Thyroid gland (tissue), 4 donors: ENCODE results near the gene TRAIP. TPM values are rescaled to one million over a fixed set of nuclear protein-coding genes. Genes with fewer than 3 reads are reported as not detected.
"Not testable (repeated sequence)": the region's sequence is repeated elsewhere in the genome, so short reads cannot be mapped to it uniquely, and the experiment has no call there.

ENCODE experiments used
- DNase-seq, 2 donors: peaks; one replicate each; pipeline ENCODE4 v3.0.0-alpha.2; 2019
- H3K27ac ChIP-seq, 3 donors: fragments of 200-600 bp; sonication (generic); 1 replicate in 2 of 3; 2 replicates in 1 of 3; pipeline ENCODE4 v1.5.1; 2016 to 2019; ENCODE audit warnings: mild to moderate bottlenecking in 1 of 3, moderate library complexity in 1 of 3
- H3K27me3 ChIP-seq: fragments of 200-600 bp; sonication (generic); one replicate; pipeline ENCODE4 v1.5.1; 2019
- H3K36me3 ChIP-seq, 2 donors: fragments of 200-600 bp; sonication (generic); one replicate each; pipeline ENCODE4 v1.5.1; 2016 to 2019
- H3K4me1 ChIP-seq, 2 donors: fragments of 200-600 bp; sonication (generic); one replicate each; pipeline ENCODE4 v1.5.1; 2017 to 2019
- H3K4me3 ChIP-seq, 3 donors: fragments of 200-600 bp; sonication (generic); replicated peaks in 1 of 3; 1 replicate in 2 of 3; 2 replicates in 1 of 3; pipeline ENCODE4 v1.5.1; 2016; ENCODE audit warnings: mild to moderate bottlenecking in 1 of 3
- H3K9me3 ChIP-seq: fragments of 200-600 bp; sonication (generic); one replicate; pipeline ENCODE4 v1.5.1; 2017
- POLR2A ChIP-seq, 2 donors: fragments of 450-650 bp; IDR thresholded peaks; one replicate each; pipeline ENCODE4 v1.6.1; 2017; ENCODE audit warnings: antibody characterized with exemption in 2 of 2, mild to moderate bottlenecking in 2 of 2, moderate library complexity in 1 of 2
- WGBS, 2 donors: methylation state at CpG; one replicate each; pipeline ENCODE4 v1.1.5; 2017; 5-methylcytosine and 5-hydroxymethylcytosine counted together
- intact Hi-C: fragments of 100-400 bp; cut with DNase I; formaldehyde crosslinking; loops from one replicate; pipeline ENCODE4 v1.15.1; 2023
- total RNA-seq, 4 donors: library from RNA; depleted of rRNA; stranded (reverse); fragments of >200 nt; gene quantifications; one replicate each; pipeline ENCODE4 v1.2.3, GENCODE V29; 2016
- TF ChIP-seq, protein P1 (sequence below), 6 experiments: fragments of 200-600 bp in 3 of 6; fragments of 450-650 bp in 3 of 6; sonication (generic) in 3 of 6; IDR thresholded peaks; one replicate each; pipeline ENCODE4 v1.5.1; 2016 to 2019; ENCODE audit warnings: antibody characterized with exemption in 6 of 6, mild to moderate bottlenecking in 2 of 6, inconsistent platforms in 1 of 6, moderate library complexity in 1 of 6

Gene TRAIP, protein sequence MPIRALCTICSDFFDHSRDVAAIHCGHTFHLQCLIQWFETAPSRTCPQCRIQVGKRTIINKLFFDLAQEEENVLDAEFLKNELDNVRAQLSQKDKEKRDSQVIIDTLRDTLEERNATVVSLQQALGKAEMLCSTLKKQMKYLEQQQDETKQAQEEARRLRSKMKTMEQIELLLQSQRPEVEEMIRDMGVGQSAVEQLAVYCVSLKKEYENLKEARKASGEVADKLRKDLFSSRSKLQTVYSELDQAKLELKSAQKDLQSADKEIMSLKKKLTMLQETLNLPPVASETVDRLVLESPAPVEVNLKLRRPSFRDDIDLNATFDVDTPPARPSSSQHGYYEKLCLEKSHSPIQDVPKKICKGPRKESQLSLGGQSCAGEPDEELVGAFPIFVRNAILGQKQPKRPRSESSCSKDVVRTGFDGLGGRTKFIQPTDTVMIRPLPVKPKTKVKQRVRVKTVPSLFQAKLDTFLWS
- total RNA-seq: 1 to 10 TPM in 3 of 4 donors, under 1 TPM in 1; 0.73 to 7.0 (median 3.3) TPM

DNA sequence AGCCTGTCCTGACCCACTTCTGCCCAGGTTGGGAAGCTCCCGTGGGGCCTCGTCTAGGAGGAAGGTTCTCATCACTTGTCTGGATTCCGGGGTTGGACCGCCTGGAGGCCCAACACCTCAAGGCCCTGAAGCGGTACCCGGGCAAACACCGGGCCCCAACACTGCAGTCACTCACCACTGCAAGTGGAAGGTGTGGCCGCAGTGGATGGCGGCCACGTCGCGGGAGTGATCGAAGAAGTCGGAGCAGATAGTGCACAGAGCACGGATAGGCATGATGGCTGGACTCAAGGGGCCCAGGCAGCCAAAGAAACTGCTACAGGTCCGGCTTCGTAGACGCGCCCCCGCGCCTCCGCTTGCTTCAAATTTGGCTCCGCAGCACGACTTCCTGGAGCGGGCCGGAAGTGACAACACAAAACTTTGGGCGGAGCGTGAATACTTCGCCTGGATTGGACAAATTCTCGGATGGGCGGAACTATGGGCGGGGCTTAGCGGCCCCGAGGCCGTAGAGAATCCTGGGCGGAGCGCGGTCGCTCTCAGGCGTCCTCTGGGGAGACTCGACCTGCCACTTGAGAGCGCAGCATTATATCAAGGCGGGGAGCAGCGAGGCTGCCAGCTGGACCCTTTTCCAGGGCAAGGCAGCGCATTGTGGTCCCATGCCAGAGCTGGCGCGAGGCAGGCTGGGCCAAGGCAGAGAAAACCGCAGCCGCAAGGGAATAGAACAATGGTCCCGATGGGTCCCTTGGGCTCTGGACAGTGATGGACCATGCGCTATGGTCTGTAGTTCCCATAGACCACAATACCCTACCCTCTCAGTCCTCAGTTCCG, at the start of gene TRAIP:
TSS of gene TRAIP (minus strand) at position 384 of the 825 bp plus-strand sequence. CDS start at position 273, 111 bp downstream.
- peak within 1 kb of the TSS; percentile 19 to 63 (median 48) for H3K27ac ChIP-seq
- peaks cover 3 to 15% of the 10 kb centered on the region in 2 donors for H3K4me1 ChIP-seq
- DNase-seq: peak; percentile 95
- H3K36me3 ChIP-seq: no peaks in the 10 kb centered on the region
- TF ChIP-seq, protein P1, sequence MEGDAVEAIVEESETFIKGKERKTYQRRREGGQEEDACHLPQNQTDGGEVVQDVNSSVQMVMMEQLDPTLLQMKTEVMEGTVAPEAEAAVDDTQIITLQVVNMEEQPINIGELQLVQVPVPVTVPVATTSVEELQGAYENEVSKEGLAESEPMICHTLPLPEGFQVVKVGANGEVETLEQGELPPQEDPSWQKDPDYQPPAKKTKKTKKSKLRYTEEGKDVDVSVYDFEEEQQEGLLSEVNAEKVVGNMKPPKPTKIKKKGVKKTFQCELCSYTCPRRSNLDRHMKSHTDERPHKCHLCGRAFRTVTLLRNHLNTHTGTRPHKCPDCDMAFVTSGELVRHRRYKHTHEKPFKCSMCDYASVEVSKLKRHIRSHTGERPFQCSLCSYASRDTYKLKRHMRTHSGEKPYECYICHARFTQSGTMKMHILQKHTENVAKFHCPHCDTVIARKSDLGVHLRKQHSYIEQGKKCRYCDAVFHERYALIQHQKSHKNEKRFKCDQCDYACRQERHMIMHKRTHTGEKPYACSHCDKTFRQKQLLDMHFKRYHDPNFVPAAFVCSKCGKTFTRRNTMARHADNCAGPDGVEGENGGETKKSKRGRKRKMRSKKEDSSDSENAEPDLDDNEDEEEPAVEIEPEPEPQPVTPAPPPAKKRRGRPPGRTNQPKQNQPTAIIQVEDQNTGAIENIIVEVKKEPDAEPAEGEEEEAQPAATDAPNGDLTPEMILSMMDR (IDR thresholded peaks at IDR 0.05): no peak
- TF ChIP-seq POLR2A (IDR thresholded peaks at IDR 0.05): peak in 1 of 2 donors; percentile 54
- intact Hi-C loops: no loop called here
- 3 to 8% methylated on average over 20 to 46 of the region's 52 CpGs for WGBS, 2 donors
- H3K27me3 ChIP-seq: no peaks in the 10 kb centered on the region
- peak within 1 kb of the TSS in 1 of 3 donors; percentile 41 for H3K4me3 ChIP-seq
- no peaks in the 10 kb centered on the region for H3K9me3 ChIP-seq

DNA sequence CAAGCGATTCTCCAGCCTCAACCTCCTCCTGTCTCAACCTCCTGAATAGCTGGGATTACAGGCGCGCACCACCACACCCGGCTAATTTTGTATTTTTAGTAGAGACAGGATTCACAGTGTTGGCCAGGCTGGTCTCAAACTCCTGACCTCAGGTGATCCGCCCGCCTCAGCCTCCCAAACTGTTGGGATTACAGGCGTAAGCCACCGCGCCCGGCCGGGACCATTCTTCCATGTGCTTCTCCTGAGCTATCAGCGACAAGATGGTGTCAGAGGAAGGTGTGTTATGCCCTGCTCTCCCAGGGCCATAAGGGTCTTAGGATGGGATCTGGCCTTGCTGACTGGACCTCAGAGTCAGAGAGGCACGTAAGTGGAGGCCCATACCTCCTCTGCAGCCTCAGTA, 48.1 kb upstream of the TRAIP start:
- WGBS, 2 donors: 97% methylated on average over 7 to 13 of the region's 13 CpGs
- not testable (repeated sequence) for H3K4me3 ChIP-seq, DNase-seq, H3K36me3 ChIP-seq, H3K9me3 ChIP-seq, H3K27me3 ChIP-seq
- intact Hi-C loops: loop anchor here (5.0 to 10.0 kb wide), 2 partner anchors 102 to 200 kb away; partner anchors contain the start of gene INKA1
- Histone ChIP-seq H3K27ac (peak overlapping the region in 1 of 3 donors; percentile 54), H3K4me1 (peaks cover 18 to 51% of the 10 kb centered on the region in 2 donors)

DNA sequence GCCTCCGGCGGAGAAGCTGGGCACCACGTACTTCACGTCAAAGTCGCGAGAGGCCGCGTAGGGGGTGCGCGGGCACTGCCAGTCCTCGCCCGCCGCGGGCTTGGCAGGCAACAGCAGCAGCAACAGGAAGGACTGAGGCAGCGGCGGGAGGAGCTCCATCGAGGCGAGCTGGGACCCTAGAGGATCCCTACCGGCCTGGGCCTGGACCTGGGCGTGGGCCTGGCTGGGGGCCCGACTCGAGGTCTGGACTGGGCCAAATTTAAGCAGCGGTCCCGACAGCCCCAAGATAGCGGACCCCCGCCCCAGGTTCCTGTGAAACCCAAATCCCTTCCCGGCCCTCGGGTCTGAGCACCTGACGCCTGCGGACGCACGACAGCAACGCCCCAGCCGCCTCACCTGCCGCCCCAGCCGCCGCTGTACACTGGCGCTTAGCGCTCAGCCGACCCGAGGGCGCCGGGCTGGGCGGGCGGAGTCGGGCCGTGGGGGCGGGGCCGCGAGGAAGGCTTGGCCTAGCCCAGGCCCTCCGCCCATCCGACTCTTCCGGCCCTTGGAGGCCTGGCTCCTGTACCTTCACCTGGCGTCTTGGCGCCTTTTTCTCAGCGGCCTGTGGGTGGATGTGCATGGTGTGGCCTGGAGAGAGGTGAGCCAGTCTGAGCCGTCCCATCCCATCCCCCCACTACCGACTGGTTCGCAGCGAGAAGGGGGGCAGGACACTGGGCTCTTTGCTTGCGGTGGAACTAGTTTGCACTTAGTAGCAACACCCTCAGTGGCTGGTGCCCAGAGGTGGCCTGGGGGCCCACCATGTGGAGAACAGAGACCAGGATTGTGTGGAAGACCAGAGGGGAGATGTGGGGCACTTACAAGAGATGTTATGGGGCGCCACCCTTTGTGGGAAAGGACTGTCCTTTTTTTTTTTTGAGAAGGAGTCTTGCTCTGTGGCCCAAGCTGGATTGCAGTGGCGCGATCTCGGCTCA, 47.4 kb upstream of the TRAIP start, which contains the start of gene MST1R:
TSS of gene MST1R (minus strand) at position 423 of the 974 bp plus-strand sequence. CDS start at position 159, 264 bp downstream.
- TF ChIP-seq, protein P1 (IDR thresholded peaks at IDR 0.05): peak in 1 of 6 experiments; percentile 18
- TF ChIP-seq POLR2A (IDR thresholded peaks at IDR 0.05): peak in 1 of 2 donors; percentile 54
- no peaks in the 10 kb centered on the region for H3K9me3 ChIP-seq
- H3K36me3 ChIP-seq: no peaks in the 10 kb centered on the region
- peak within 1 kb of the TSS in 2 of 3 donors; percentile 37 to 54 for H3K27ac ChIP-seq
- H3K27me3 ChIP-seq: no peaks in the 10 kb centered on the region
- peak within 1 kb of the TSS in 1 of 3 donors; percentile 23 for H3K4me3 ChIP-seq
- 53 to 85% methylated on average over 21 to 29 of the region's 65 CpGs for WGBS, 2 donors
- H3K4me1 ChIP-seq: peaks cover 18 to 51% of the 10 kb centered on the region in 2 donors
- intact Hi-C loops: loop anchor here (5.0 to 10.0 kb wide), 2 partner anchors 101 to 199 kb away; partner anchors contain the start of gene INKA1
- DNase-seq: peak; percentile 93 to 97

DNA sequence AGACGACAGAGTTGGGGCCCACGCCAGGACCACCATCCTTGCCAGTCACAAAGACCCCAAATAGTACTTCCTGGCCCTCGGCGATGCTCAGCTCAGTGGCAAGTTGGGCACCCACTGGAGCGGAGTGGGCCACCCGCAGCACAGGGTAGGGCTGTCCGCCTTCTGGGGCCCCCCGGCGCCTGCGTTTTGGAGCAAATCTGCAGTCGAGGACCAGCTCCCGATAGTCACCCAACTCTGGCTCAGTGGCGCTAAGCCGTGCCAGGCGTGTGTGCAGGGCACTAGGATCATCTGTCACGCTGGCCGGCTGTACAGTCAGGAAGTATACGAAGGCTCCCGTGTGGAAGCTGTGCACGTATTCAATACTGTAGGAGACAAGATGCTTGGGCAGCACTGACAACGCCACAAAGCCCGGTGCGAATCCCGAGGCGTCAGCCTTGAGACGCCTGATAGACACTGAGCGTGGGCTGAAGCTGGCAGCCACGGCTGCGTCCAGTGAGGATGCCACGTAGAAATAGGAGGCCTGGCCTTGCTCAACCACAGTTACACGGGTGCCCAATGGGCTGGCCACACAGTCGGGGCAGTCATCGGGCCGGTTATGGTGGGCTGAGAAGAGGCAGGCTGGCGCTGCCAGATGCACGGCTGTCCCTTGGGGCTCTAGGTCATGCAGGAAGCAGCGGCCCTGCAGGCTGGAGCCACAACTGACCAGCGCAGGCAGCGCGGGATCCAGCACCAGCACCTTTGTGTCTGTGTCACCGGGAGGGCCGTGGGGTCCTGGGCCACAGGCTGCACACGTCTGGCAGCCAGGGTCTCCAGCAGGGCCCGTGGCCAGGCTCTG, 46.4 kb upstream of the TRAIP start:
- Histone ChIP-seq H3K9me3 (no peaks in the 10 kb centered on the region), H3K4me1 (peaks cover 18 to 51% of the 10 kb centered on the region in 2 donors), H3K4me3 (no peak overlapping the region), H3K36me3 (no peaks in the 10 kb centered on the region), H3K27me3 (no peaks in the 10 kb centered on the region), H3K27ac (no peak overlapping the region)
- DNase-seq: peak in 1 of 2 donors; percentile 5
- 97% methylated on average over 17 to 35 of the region's 44 CpGs for WGBS, 2 donors
- intact Hi-C loops: loop anchor here (5.0 to 10.0 kb wide), 2 partner anchors 100 to 198 kb away; partner anchors contain the start of gene INKA1
- TF ChIP-seq POLR2A (IDR thresholded peaks at IDR 0.05): no peak
- TF ChIP-seq, protein P1 (IDR thresholded peaks at IDR 0.05): no peak
